SK-N-MC (cell line): ENCODE measurements around the gene DNAJA3.
A peak's percentile ranks its signal among the peaks of the same experiment; 100 is the strongest.

Experiments
- DNase-seq: peaks from one replicate; pipeline ENCODE4 v3.0.0-alpha.2; 2011; ENCODE audit warnings: low read depth, low spot score
- H3K27ac ChIP-seq: fragments of 200-600 bp; sonication (generic); 2 replicates; pipeline ENCODE4 v1.5.1; 2016; ENCODE audit warnings: mixed run types
- H3K36me3 ChIP-seq: fragments of 200-600 bp; sonication (generic); 2 replicates; pipeline ENCODE4 v1.6.1; 2017; ENCODE audit warnings: antibody characterized with exemption, low read length, mixed read lengths; ENCODE audit not compliant: insufficient read depth
- H3K4me3 ChIP-seq: fragments of 200-600 bp; sonication (generic); 2 replicates; pipeline ENCODE4 v1.5.1; 2016
- H3K9ac ChIP-seq: fragments of 200-600 bp; sonication (generic); 2 replicates; pipeline ENCODE4 v1.8.0; 2017; ENCODE audit warnings: mixed run types, mixed read lengths; ENCODE audit not compliant: insufficient read length
- H3K9me3 ChIP-seq: fragments of 200-600 bp; sonication (generic); 2 replicates; pipeline ENCODE4 v1.6.1; 2017; ENCODE audit warnings: low read depth, mild to moderate bottlenecking, antibody characterized with exemption, low read length, moderate library complexity, mixed read lengths
- EZH2 ChIP-seq: fragments of 200-600 bp; sonication (generic); IDR thresholded peaks from one replicate; pipeline ENCODE4 v1.6.1; 2017; ENCODE audit warnings: antibody characterized with exemption
- FOXP2 ChIP-seq: optimal IDR thresholded peaks from 2 replicates; pipeline ENCODE3; 2011; ENCODE audit warnings: mild to moderate bottlenecking, moderate library complexity; ENCODE audit not compliant: insufficient read depth; ENCODE audit errors: extremely low read length, control extremely low read depth
- POLR2AphosphoS5 ChIP-seq: IDR thresholded peaks from 2 replicates; pipeline ENCODE4 v1.6.1; 2012; ENCODE audit warnings: mild to moderate bottlenecking, low read depth, low read length, borderline replicate concordance

Gene DNAJA3

DNA sequence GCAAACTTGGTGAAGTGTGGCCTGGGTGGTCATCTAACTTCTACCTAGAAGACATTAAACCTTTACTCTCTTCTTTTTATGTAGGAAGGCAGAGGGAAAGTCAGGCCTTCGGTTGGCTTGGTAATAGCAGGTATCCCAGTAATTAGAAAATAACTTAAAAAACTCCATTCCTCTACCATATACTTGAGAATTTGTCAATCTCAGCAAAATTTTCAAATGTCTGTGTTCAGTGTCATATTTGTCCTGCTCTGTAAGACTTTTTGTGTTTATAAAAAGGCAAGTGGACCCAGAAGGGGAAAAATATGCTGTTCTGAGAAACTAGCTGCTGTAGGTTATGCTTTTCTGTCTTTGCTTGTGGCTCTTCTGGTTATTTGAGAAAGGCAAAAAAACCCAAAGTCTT is 56.3 kb downstream of the DNAJA3 start:
- TF ChIP-seq POLR2AphosphoS5 (no peak), FOXP2 (no peak), EZH2 (no peak)
- Histone ChIP-seq H3K27ac (peak overlapping the region; percentile 67), H3K9me3 (no peaks in the 10 kb centered on the region), H3K4me3 (no peak overlapping the region), H3K36me3 (peaks cover 18% of the 10 kb centered on the region; the same call in 1 of the 2 replicates), H3K9ac (no peak overlapping the region)
- no peak for DNase-seq

DNA sequence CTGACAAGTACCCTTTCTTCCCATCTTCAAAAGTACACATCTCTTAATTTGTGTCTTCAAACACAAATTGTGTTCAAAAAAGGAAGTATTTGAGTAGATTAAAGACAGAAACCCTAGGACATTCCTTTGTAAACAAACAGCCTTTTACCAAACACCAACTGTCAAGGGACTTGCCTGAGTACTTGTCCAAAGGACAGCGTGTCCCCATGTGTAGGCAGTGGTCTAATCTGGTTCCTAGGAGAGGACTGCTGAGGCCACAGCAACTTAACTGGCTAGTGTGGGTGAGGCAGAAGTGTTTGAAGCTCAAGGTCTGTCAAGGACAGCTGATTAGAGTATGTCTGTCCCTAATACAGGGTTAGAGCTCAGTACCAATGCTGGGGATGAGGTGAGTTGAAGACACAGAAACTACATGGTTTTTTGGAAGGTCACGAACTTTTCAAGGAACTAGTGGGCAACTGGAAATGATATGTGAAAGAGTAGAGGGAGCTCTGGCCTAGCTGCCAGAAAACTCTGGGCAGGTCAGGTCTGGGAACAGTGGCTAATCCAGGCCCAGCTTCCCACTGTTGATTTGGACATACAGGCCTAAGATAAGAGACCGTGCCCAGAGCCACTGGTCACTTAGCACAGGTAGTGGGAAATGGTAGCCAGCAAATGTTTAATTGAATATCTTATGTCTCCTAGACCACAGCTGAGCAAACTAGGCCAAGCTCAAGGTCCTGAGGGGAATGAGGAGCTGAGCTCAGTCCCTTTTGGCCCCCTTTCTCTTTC is 60.6 kb downstream of the DNAJA3 start:
- H3K27ac ChIP-seq = no peak overlapping the region
- H3K4me3 ChIP-seq = no peak overlapping the region
- TF ChIP-seq EZH2 = no peak
- TF ChIP-seq FOXP2 = no peak
- TF ChIP-seq POLR2AphosphoS5 = no peak

DNA sequence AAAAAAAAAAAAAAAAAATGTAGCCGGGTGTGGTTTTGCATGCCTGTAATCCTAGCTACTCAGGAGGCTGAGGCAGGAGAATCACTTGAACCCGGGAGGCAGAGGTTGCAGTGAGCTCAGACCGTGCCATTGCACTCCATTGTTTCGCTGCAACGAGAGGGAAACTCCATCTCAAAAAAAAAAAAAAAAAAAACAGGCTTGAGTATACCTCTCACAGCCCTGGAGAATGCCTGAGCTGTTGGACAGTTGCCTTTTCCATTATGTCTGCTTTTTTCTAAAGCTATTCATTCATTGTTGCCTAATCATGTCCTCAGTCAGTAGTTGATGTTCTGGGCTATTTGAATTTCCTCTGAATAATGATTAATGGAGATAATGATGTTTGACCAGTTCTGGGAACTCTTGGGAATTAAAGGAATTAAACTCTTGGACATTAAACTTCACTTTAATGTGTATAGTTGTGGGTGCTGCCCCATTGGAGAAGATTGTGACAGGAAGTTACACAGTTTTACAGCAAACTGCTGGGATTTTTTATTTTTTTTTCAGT is 62.4 kb downstream of the DNAJA3 start:
- no peak for DNase-seq
- H3K27ac ChIP-seq = 0 out of 2 replicates have a peak overlapping the region, but pooled peaks have one; percentile 25
- no peak overlapping the region for H3K9ac ChIP-seq
- H3K4me3 ChIP-seq = no peak overlapping the region
- no peaks in the 10 kb centered on the region for H3K9me3 ChIP-seq
- H3K36me3 ChIP-seq = peaks cover 25% of the 10 kb centered on the region
- TF ChIP-seq FOXP2 (no peak), POLR2AphosphoS5 (no peak), EZH2 (no peak)

More for the DNA sequence above, 60.6 kb downstream of the DNAJA3 start:
- no peak overlapping the region for H3K9ac ChIP-seq
- H3K9me3 ChIP-seq = no peaks in the 10 kb centered on the region
- peaks cover 25% of the 10 kb centered on the region for H3K36me3 ChIP-seq
- DNase-seq = no peak

DNA sequence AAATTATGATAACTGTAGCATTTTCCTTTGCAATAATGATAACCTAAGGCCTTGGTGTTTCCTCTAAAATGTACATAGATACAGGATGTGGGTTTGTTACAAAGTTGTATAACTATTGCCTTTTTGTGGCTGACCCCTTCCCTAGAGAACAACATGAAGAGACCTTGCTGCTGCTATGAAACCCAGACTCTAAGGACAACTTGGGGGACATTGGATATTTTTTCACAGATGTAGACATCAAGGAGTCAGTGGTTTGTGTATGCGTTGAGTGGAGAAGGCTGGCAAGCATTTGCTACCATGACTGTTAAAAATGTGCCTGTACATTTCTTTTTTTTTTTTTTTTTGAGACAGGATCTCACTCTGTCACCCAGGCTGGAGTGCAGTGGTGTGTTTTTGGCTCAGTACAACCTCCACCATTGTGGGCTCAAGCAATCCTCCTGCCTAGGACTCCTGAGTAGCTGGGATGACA is 62.9 kb downstream of the DNAJA3 start:
- no peak overlapping the region for H3K9ac ChIP-seq
- H3K36me3 ChIP-seq = peaks cover 25% of the 10 kb centered on the region
- no peak for TF ChIP-seq EZH2
- no peak for TF ChIP-seq POLR2AphosphoS5
- TF ChIP-seq FOXP2 = no peak
- 0 out of 2 replicates have a peak overlapping the region, but pooled peaks have one; percentile 25 for H3K27ac ChIP-seq
- no peak for DNase-seq
- no peaks in the 10 kb centered on the region for H3K9me3 ChIP-seq
- no peak overlapping the region for H3K4me3 ChIP-seq

DNA sequence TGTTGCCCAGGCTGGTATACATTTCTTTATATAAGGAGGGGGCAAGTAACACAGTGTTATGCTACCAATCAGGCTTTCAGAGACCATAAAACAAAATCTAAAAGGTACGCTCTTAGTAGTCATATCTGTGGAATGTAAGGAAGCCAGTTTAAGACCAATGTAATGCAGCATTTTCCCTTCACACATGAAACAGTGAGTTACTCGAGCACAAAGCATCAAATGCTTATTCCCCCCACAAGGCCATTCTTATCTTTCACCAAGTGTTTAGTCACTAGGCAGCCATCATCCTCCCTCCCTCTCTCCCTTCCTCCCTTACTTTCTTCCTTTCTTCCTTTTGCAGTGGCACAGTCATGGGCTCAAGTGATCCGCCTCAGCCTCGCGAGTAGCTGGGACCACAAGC is 63.4 kb downstream of the DNAJA3 start:
- Histone ChIP-seq H3K27ac (no peak overlapping the region), H3K9me3 (no peaks in the 10 kb centered on the region), H3K4me3 (no peak overlapping the region), H3K36me3 (peaks cover 25% of the 10 kb centered on the region), H3K9ac (no peak overlapping the region)
- TF ChIP-seq EZH2 = no peak
- no peak for TF ChIP-seq POLR2AphosphoS5
- no peak for TF ChIP-seq FOXP2
- DNase-seq = no peak

DNA sequence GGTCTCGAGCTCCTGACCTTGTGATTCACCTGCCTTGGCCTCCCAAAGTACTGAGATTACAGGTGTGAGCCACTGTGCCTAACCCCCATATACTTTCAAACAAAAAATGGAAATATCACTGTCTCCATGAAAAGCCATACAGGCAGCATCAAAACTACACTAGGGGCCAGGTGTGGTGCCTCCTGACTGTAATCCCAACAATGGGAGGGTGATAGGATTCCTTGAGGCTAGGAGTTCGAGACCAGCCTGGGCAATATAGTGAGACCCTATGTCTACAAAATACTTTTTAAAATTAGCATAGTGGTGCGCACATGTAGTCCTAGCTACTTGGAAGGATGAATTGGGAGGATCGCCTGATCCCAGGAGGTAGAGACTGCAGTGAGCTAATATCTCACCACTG is 66.2 kb downstream of the DNAJA3 start:
- no peak for DNase-seq
- Histone ChIP-seq H3K9me3 (no peaks in the 10 kb centered on the region), H3K4me3 (no peak overlapping the region), H3K36me3 (peaks cover 7% of the 10 kb centered on the region), H3K27ac (no peak overlapping the region), H3K9ac (no peak overlapping the region)
- no peak for TF ChIP-seq FOXP2
- TF ChIP-seq POLR2AphosphoS5 = no peak
- no peak for TF ChIP-seq EZH2

DNA sequence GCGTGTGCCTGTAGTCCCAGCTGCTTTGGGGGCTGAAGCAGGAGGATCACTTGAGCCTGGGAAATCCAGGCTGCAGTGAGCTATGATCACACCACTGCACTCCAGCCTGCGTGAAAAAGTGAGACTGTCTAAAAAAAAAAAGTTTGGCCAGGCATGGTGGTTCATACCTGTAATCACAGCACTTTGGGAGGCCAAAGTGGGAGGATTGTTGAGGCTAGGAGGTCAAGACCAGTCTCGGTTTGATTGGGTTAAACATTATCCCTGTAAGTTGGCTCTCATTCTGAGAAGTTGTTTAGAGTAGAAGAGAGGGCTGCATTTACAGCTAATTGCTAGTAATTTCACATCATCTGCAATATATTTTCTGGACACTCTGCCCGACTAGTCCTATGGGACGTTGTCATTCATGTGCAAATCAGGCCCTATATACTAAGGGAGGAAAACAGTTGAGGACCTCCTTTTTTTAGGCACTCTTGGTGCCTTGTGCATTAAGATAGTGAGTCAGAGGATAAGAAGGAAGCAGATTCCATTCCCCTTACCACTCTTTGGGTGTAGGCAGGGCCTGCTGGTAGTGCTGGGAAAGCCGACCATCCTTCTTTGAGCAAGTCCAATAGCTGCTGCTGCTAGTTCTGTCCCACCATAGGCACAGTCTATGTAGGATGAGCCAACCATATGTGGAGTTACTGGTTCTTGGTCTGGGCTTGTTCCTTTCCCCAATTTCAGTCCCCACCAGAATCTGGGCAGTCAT is 69.2 kb downstream of the DNAJA3 start:
- Histone ChIP-seq H3K9ac (no peak overlapping the region), H3K36me3 (peaks cover 6% of the 10 kb centered on the region; the same call in 1 of the 2 replicates), H3K27ac (no peak overlapping the region), H3K4me3 (no peak overlapping the region), H3K9me3 (no peaks in the 10 kb centered on the region)
- DNase-seq = no peak
- TF ChIP-seq FOXP2 (no peak), EZH2 (no peak), POLR2AphosphoS5 (no peak)

DNA sequence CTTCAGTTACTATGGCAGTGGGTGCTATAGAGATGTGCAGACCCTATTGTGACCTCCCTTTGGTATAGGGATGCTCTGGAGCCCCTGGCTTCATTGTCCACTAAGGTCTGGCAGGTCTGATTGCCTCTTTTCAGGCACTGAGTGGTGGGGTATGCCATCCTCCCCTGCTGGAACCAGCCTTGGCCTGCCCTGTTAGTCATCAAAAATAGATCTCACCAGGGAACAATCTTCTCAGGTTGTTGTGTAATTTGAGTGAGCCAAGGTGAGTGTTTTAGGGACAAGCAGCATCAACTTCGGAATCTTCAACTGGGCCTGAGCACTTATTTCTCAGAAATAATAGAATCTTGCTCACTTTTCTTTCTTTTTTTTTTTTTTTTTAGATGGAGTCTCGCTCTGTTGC is 70.1 kb downstream of the DNAJA3 start:
- Histone ChIP-seq H3K4me3 (no peak overlapping the region), H3K9me3 (no peaks in the 10 kb centered on the region), H3K36me3 (peaks cover 6% of the 10 kb centered on the region; the same call in 1 of the 2 replicates), H3K9ac (no peak overlapping the region), H3K27ac (no peak overlapping the region)
- TF ChIP-seq EZH2 = no peak
- no peak for TF ChIP-seq POLR2AphosphoS5
- no peak for TF ChIP-seq FOXP2
- DNase-seq = no peak
